GM18505 (cell line): Measurements from ENCODE around the gene NSMCE1.
"Not testable (repeated sequence)": the region's sequence is repeated elsewhere in the genome, so short reads cannot be mapped to it uniquely, and the experiment has no call there.

ENCODE experiments used
- ATAC-seq: cut with Tn5 transposase; IDR thresholded peaks from one replicate; pipeline ENCODE4 v1.9.1; 2021; ENCODE audit not compliant: unreplicated experiment
- POLR2A ChIP-seq: IDR thresholded peaks from 4 replicates; pipeline ENCODE4 v1.6.1; 2011; ENCODE audit warnings: borderline replicate concordance; ENCODE audit not compliant: insufficient read depth, insufficient read length; ENCODE audit errors: extremely low read depth

Gene NSMCE1

GRCh38 chr16:27290562-27290961, 22.0 kb upstream of the NSMCE1 start:
- TF ChIP-seq POLR2A = no peak

GRCh38 chr16:27289669-27290068, 21.1 kb upstream of the NSMCE1 start:
- no peak for TF ChIP-seq POLR2A
- no peak for ATAC-seq

More at GRCh38 chr16:27290562-27290961, 22.0 kb upstream of the NSMCE1 start:
- ATAC-seq = no peak

GRCh38 chr16:27288313-27288712, 19.7 kb upstream of the NSMCE1 start:
- not testable (repeated sequence) for ATAC-seq

GRCh38 chr16:27287887-27288286, 19.3 kb upstream of the NSMCE1 start:
- no peak for ATAC-seq
- TF ChIP-seq POLR2A = no peak

DNA sequence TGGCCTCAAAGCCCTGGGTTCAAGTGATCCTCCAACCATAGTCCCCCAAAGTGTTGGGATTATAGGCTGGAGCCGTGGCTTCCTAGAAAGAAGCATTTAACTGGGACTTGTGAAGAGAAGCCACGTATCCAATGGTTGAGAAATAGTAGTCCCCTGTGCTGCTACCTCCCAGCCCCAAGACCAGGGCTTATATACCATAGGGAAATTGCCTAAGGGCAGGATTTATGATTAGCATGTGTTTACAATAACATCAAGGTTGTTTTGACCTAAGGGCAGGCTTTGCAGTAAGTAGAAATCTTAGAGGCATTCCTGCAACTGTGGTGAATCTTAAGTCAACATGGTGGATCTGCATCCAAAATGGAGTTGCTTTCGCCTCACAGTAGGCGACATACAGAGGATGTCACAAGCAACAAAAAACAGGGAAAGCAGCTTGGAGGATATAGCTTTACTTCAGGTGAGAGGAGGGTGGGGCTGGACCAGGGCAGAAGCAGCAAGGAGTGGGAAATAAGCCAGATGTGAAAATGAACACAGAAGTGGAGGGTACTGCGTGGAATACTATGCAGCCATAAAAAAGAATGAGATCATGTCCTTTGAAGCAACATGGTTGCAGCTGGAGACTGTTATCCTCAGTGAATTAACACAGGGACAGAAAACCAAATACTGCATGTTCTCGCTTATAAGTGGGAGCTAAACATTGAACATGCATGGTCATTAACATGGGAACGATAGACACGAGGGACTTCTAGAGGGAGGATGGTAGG, 18.7 kb upstream of the NSMCE1 start:
- no peak for ATAC-seq
- TF ChIP-seq POLR2A = no peak

- no peak for TF ChIP-seq POLR2A
- no peak for ATAC-seq
Observed at GRCh38 chr16:27286451-27286850, 17.9 kb upstream of the NSMCE1 start.

DNA sequence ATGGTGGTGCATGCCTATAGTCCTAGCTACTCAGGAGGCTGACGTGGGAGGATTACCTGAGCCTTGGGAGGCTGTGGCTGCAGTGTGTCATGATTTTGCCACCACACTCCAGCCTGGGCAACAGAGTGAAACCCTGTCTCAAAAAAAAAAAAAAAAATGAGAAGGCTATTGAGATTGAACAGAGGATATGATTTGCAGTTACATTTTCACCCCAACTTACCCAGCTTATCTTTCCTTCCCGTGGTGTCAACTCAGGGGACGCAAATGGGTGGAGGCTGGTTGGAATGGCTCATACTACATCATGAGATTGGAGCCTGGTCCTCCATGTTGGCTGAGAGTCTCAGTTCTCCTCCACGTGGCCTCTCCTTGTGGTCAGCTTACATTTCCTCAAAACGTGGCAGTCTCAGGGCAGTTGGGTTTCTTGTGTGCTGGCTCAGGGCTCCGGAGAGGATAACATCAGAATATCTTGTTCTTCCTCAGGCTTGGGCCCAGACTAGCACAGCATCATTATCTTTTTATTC, 17.2 kb upstream of the NSMCE1 start:
- no peak for TF ChIP-seq POLR2A

DNA sequence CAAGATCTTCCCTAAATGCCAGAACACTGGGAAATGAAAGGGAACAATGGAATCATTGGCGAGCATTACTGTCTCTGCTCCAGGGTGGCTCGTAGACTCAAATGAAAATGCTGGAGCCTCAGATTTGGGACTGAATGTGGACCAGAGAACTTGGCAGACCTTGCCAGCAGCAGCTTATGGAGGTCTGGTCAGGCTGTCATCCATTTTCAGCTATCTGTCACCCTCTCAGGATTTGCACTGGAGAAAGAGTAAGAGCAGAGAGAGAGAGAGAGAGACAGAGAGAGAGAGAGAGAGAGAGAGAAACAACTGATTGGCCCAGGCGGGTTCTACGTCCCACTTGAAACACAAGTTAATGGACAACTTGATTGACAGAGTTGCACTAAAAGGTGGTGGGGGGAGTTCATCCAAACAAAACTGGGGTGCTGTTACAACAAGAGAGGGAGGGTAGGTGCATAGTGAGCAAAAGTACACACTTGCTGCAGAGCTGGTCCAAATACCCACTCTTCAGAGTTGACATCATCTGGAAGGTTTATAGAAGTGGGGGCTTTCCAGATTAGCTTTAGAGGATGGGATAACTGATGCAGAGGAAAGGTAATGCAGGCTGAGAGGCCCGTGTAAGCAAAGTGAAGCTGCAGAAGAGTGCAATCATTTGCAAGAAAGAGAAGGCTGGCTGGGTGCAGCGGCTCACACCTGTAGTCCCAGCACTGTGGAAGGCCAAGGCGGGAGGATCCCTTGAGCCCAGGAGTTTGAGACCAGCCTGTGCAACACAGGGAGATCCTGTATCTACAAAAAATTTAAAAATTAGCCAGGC, 16.5 kb upstream of the NSMCE1 start:
- no peak for ATAC-seq
- TF ChIP-seq POLR2A = no peak

More for the DNA sequence above, 17.2 kb upstream of the NSMCE1 start:
- no peak for ATAC-seq

DNA sequence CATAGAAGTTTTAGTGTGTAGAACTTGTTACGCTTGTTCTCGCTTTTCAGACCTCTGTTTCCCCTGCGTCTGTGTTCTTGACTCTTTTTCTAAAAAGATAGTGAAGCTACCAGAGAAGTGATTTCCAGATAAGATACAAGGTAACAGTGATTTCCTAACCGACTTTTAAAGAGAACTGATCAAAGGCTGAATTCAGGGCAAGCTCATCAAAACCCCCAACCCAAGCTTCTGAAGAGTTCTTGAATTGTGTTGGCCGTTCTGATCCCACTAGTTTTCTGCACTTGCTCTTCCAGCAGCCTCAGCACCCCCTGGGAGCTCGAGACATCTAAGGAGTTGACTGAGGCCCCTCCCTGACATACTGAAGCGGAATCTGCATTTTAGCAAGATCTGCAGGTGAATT, 12.7 kb upstream of the NSMCE1 start:
- no peak for ATAC-seq
- TF ChIP-seq POLR2A = no peak

DNA sequence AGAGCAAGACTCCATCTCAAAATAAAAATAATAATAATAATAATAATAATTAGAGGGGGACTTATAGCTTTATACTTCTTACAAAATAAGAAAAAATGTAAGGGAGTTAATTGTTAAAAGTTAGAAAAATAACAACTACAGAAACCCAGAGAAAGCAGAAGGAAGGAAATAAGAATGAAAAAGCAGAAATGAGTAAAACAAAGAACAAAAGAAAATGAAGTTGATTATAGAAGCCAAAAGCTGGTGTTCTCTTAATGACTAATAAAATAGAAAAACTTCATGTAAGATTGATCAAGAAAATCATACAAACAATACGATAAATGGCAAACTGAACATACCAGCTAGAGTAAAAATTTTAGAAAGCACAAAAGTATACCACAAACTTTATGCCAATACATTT, 6.8 kb upstream of the NSMCE1 start:
- no peak for TF ChIP-seq POLR2A
- no peak for ATAC-seq

DNA sequence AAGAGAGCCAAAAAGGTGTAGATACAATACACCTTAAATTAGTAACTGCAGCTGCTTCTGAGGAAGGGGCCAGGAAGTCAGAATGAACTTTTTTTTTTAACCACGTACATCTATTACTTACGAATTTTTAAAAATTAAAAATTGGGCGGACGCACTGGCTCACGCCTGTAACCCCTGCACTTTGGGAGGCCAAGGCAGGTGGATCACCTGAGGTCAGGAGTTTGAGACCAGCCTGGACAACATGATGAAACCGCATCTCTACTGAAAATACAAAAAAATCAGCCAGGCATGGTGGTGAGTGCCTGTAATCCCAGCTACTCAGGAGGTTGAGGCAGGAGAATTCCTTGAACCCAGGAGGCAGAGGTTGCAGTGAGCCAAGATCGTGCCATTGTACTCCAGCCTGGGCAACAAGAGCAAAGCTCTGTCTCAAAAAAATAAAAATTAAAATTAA, 5.9 kb upstream of the NSMCE1 start:
- not testable (repeated sequence) for ATAC-seq

GRCh38 chr16:27273670-27274423, 5.3 kb upstream of the NSMCE1 start:
- ATAC-seq = no peak
- TF ChIP-seq POLR2A = no peak

- no peak for ATAC-seq
- no peak for TF ChIP-seq POLR2A
Observed at GRCh38 chr16:27273330-27273669, 4.7 kb upstream of the NSMCE1 start.

DNA sequence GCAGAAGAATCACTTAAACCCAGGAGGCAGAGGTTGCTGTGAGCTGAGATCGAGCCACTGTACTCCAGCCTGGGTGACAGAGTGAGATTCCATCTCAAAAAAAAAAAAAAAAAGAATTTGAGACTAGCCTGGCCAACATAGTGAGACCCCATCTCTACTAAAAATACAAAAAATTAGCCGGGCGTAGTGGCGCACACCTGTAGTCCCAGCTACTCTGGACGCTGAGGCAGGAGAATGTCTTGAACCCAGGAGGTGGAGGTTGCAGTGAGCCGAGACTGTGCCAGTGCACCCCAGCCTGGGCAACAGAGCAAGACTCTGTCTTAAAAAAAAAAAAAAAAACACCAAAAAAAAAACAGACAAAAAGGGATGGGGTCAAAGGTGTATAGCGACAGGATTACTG, 4.1 kb upstream of the NSMCE1 start:
- not testable (repeated sequence) for ATAC-seq
